HEK293T (cell line): ENCODE results near the gene MPPED1.

Experiments used
- FOXK2 ChIP-seq: fragments of 450-650 bp; IDR thresholded peaks from 2 replicates; pipeline ENCODE4 v1.6.1; 2016; ENCODE audit warnings: mild to moderate bottlenecking
- HDGF ChIP-seq: fragments of 450-650 bp; IDR thresholded peaks from 2 replicates; pipeline ENCODE4 v1.6.1; 2017; ENCODE audit warnings: antibody characterized with exemption, borderline replicate concordance

- TF ChIP-seq FOXK2 (no peak), HDGF (no peak)
Observed at GRCh38 chr22:43441216-43441615, 29.4 kb downstream of the MPPED1 start.
